Urothelium cell line (cell line): ENCODE measurements around the gene MYO1F.

ENCODE experiments used
- DNase-seq: peaks from one replicate; pipeline ENCODE4 v3.0.0; 2011; ENCODE audit warnings: low spot score, mixed read lengths
- FAIRE-seq: peaks from 2 replicates; lab custom pipeline; 2011; peaks lifted over from hg19 to GRCh38; lab: Jason Lieb, UNC

The MYO1F gene

DNA sequence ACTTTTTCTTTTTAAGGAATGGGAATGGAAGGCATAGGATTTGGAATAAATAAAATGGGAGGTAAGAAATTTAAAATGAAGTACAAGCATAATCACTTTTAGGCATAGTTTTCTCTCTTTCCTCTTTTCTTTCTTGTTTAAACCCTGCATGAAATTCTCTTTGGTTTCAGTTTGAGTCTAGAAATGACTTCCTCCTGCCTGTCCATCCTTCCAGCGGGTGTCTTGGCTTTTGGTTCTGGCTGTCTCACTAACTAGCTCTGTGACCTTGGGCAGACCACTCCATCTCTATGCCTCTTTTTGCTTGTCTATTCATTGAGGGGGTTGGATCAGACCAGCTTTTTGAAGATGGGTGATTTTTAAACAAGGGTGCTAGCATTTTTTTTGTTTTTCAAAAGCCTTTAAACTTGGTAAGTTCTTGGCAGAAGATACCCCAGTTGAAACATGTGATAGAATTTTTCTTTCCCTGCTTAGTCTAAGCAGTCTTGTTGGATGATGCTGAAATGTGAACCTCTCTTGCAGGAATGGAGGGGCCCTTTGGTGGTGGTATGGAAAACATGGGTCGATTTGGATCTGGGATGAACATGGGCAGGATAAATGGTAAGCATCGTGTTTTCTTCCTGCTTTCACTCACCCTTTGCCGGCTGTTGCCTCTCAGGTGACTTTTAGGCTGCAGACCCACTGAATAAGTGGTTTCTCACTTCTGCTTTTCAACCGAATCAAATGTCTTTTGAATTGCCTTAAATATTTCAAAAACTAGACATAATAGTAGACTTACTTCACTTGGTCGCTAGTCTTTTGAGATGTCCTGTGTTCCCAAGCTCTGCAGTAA is 103.4 kb downstream of the MYO1F start:
- FAIRE-seq (no peak), DNase-seq (no peak)
